ENCODE measurements around the gene DCLRE1A. TPM values are rescaled to one million over a fixed set of nuclear protein-coding genes. Genes with fewer than 3 reads are reported as not detected.

DCLRE1A gene
- total RNA-seq, 1 donor from 2014 or later, result 2.8 TPM

- Mint-ChIP-seq H3K9me3 (ENCODE audit: unreplicated experiment) (peaks cover 4% of the 10 kb centered on the region), H3K36me3 (ENCODE audit: unreplicated experiment) (peaks cover 7% of the 10 kb centered on the region), H3K4me3 (ENCODE audit: unreplicated experiment) (no peak overlapping the region), H3K4me1 (ENCODE audit: low read depth, unreplicated experiment) (no peaks in the 10 kb centered on the region), H3K27me3 (ENCODE audit: unreplicated experiment) (no peaks in the 10 kb centered on the region), H3K27ac (ENCODE audit: unreplicated experiment) (no peak overlapping the region)
- DNase-seq, result no peak
- TF ChIP-seq, protein P1, sequence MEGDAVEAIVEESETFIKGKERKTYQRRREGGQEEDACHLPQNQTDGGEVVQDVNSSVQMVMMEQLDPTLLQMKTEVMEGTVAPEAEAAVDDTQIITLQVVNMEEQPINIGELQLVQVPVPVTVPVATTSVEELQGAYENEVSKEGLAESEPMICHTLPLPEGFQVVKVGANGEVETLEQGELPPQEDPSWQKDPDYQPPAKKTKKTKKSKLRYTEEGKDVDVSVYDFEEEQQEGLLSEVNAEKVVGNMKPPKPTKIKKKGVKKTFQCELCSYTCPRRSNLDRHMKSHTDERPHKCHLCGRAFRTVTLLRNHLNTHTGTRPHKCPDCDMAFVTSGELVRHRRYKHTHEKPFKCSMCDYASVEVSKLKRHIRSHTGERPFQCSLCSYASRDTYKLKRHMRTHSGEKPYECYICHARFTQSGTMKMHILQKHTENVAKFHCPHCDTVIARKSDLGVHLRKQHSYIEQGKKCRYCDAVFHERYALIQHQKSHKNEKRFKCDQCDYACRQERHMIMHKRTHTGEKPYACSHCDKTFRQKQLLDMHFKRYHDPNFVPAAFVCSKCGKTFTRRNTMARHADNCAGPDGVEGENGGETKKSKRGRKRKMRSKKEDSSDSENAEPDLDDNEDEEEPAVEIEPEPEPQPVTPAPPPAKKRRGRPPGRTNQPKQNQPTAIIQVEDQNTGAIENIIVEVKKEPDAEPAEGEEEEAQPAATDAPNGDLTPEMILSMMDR (IDR thresholded peaks at IDR 0.05; ENCODE audit: partially characterized antibody, unreplicated experiment), result no peak
Observed at GRCh38 chr10:113872139-113873030, 18.5 kb upstream of the DCLRE1A start.

- DNase-seq, result no peak
- Mint-ChIP-seq H3K27me3 (ENCODE audit: unreplicated experiment) (no peaks in the 10 kb centered on the region), H3K27ac (ENCODE audit: unreplicated experiment) (no peak overlapping the region), H3K36me3 (ENCODE audit: unreplicated experiment) (peaks cover 7% of the 10 kb centered on the region), H3K4me1 (ENCODE audit: low read depth, unreplicated experiment) (no peaks in the 10 kb centered on the region), H3K4me3 (ENCODE audit: unreplicated experiment) (no peak overlapping the region), H3K9me3 (ENCODE audit: unreplicated experiment) (peaks cover 4% of the 10 kb centered on the region)
- TF ChIP-seq, protein P1 (IDR thresholded peaks at IDR 0.05; ENCODE audit: partially characterized antibody, unreplicated experiment), result no peak
Observed at GRCh38 chr10:113869789-113870188, 15.9 kb upstream of the DCLRE1A start.

DNA sequence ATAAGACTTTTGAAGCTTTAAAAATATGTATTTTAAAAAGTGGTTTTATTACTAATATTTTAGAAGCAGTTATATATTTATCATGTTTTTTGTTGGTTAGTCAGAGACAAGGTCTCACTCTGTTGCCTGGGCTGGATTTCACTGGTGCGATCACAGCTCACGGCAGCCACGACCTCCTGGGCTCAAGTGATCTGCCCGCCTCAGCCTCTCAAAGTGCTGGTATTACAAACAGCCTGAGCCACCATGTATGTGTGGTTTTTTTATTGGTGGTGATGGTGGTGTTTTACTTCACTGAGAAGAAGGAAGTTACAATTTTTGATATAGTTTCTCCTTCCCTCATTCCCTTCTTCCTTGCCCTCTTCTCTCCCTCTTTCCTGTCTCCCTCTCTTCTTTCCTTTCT, 14.0 kb upstream of the DCLRE1A start:
- no peaks in the 10 kb centered on the region for H3K4me1 Mint-ChIP-seq (ENCODE audit: low read depth, unreplicated experiment)
- no peaks in the 10 kb centered on the region for H3K27me3 Mint-ChIP-seq (ENCODE audit: unreplicated experiment)
- no peak overlapping the region for H3K4me3 Mint-ChIP-seq (ENCODE audit: unreplicated experiment)
- H3K9me3 Mint-ChIP-seq (ENCODE audit: unreplicated experiment), result peaks cover 4% of the 10 kb centered on the region
- H3K36me3 Mint-ChIP-seq (ENCODE audit: unreplicated experiment), result peaks cover 11% of the 10 kb centered on the region
- TF ChIP-seq, protein P1 (IDR thresholded peaks at IDR 0.05; ENCODE audit: partially characterized antibody, unreplicated experiment), result no peak
- no peak for DNase-seq
- no peak overlapping the region for H3K27ac Mint-ChIP-seq (ENCODE audit: unreplicated experiment)

GRCh38 chr10:113866551-113867394, 12.9 kb upstream of the DCLRE1A start:
- Mint-ChIP-seq H3K27ac (ENCODE audit: unreplicated experiment) (no peak overlapping the region), H3K9me3 (ENCODE audit: unreplicated experiment) (peaks cover 1% of the 10 kb centered on the region), H3K4me3 (ENCODE audit: unreplicated experiment) (no peak overlapping the region), H3K27me3 (ENCODE audit: unreplicated experiment) (no peaks in the 10 kb centered on the region), H3K36me3 (ENCODE audit: unreplicated experiment) (peaks cover 4% of the 10 kb centered on the region), H3K4me1 (ENCODE audit: low read depth, unreplicated experiment) (no peaks in the 10 kb centered on the region)
- TF ChIP-seq, protein P1 (IDR thresholded peaks at IDR 0.05; ENCODE audit: partially characterized antibody, unreplicated experiment), result no peak
- DNase-seq, result no peak
